Natural killer cell (primary cell): ENCODE data around the gene GALNT10. TPM values are rescaled to one million over a fixed set of nuclear protein-coding genes. Genes with fewer than 3 reads are reported as not detected.

Experiments used
- ATAC-seq, 3 donors: fragments of 150-1000 bp in 2 of 3; fragments of 200-7000 bp in 1 of 3; cut with Tn5 transposase; 1 replicate in 1 of 3; 2 replicates in 2 of 3; pipeline ENCODE4 v1.10.0; 2021; ENCODE audit warnings: mild to moderate bottlenecking in 2 of 3, moderate library complexity in 2 of 3
- DNase-seq, 2 donors: peaks; one replicate each; pipeline versions ENCODE4 v3.0.0 to v3.0.0-alpha.2; 2013 to 2021; ENCODE audit warnings: mixed read lengths in 1 of 2
- H3K27ac ChIP-seq: one replicate; pipeline ENCODE4 v1.5.1; 2013; ENCODE audit warnings: mild to moderate bottlenecking, low read length
- H3K27me3 ChIP-seq: one replicate; pipeline ENCODE4 v1.6.1; 2013; ENCODE audit warnings: low read length; ENCODE audit not compliant: control insufficient read depth, insufficient read depth
- H3K36me3 ChIP-seq: one replicate; pipeline ENCODE4 v1.6.1; 2013; ENCODE audit warnings: low read length; ENCODE audit not compliant: control insufficient read depth, insufficient read depth
- H3K4me1 ChIP-seq: one replicate; pipeline ENCODE4 v1.6.1; 2013; ENCODE audit warnings: low read length; ENCODE audit not compliant: control insufficient read depth, insufficient read depth
- H3K4me3 ChIP-seq: one replicate; pipeline ENCODE4 v1.5.1; 2013; ENCODE audit warnings: low read length
- H3K9me3 ChIP-seq: one replicate; pipeline ENCODE4 v1.6.1; 2013; ENCODE audit warnings: low read length; ENCODE audit not compliant: control insufficient read depth, insufficient read depth
- H3K27ac Mint-ChIP-seq, 2 donors: one replicate each; pipeline ENCODE4 v1.8.0; 2022; ENCODE audit warnings: mild to moderate bottlenecking in 2 of 2, mixed read lengths in 2 of 2, moderate library complexity in 1 of 2
- H3K27me3 Mint-ChIP-seq, 2 donors: one replicate each; pipeline ENCODE4 v1.8.0; 2022; ENCODE audit warnings: low read depth in 2 of 2, mixed read lengths in 2 of 2
- H3K36me3 Mint-ChIP-seq: one replicate; pipeline ENCODE4 v1.8.0; 2022; ENCODE audit warnings: mixed read lengths
- H3K4me1 Mint-ChIP-seq, 2 donors: one replicate each; pipeline ENCODE4 v1.8.0; 2022; ENCODE audit warnings: mixed read lengths in 2 of 2
- H3K4me3 Mint-ChIP-seq: one replicate; pipeline ENCODE4 v1.8.0; 2022; ENCODE audit warnings: mild to moderate bottlenecking, moderate library complexity, mixed read lengths
- H3K9me3 Mint-ChIP-seq, 2 donors: one replicate each; pipeline ENCODE4 v1.8.0; 2022; ENCODE audit warnings: mixed read lengths in 2 of 2
- WGBS: methylation state at CpG from one replicate; pipeline ENCODE4 v1.1.7; 2013; ENCODE audit warnings: missing lambda C conversion rate; ENCODE audit not compliant: insufficient coverage; 5-methylcytosine and 5-hydroxymethylcytosine counted together
- intact Hi-C: fragments of 100-400 bp; cut with micrococcal nuclease; formaldehyde crosslinking; loops from one replicate; pipeline ENCODE4 v1.14.2; 2022
- total RNA-seq, 4 donors: library from RNA; stranded (reverse); fragments of 120-200 nt in 1 of 4; gene quantifications; one replicate each; pipeline versions ENCODE4 v1.2.3 to v1.2.4, GENCODE V29; 2013 to 2022
- TF ChIP-seq, protein P1 (sequence below): fragments of 200-600 bp; IDR thresholded peaks from one replicate; pipeline ENCODE4 v1.8.0; 2022; ENCODE audit warnings: antibody characterized with exemption

GALNT10 gene
- total RNA-seq, 3 donors from 2014 or later (not counting 1 experiment from before 2014, with no cell fraction given), result 77.0 to 92.6 (median 77.6) TPM

- Mint-ChIP-seq H3K36me3 (peaks cover 33% of the 10 kb centered on the region), H3K4me3 (no peak overlapping the region), H3K9me3 (no peaks in the 10 kb centered on the region), H3K27ac (no peak overlapping the region), H3K27me3 (no peaks in the 10 kb centered on the region), H3K4me1 (peaks cover 16 to 22% of the 10 kb centered on the region in 2 donors)
- Histone ChIP-seq H3K36me3 (peaks cover 40% of the 10 kb centered on the region), H3K4me1 (no peaks in the 10 kb centered on the region), H3K27ac (no peak overlapping the region), H3K4me3 (no peak overlapping the region), H3K27me3 (no peaks in the 10 kb centered on the region), H3K9me3 (no peaks in the 10 kb centered on the region)
- TF ChIP-seq, protein P1, sequence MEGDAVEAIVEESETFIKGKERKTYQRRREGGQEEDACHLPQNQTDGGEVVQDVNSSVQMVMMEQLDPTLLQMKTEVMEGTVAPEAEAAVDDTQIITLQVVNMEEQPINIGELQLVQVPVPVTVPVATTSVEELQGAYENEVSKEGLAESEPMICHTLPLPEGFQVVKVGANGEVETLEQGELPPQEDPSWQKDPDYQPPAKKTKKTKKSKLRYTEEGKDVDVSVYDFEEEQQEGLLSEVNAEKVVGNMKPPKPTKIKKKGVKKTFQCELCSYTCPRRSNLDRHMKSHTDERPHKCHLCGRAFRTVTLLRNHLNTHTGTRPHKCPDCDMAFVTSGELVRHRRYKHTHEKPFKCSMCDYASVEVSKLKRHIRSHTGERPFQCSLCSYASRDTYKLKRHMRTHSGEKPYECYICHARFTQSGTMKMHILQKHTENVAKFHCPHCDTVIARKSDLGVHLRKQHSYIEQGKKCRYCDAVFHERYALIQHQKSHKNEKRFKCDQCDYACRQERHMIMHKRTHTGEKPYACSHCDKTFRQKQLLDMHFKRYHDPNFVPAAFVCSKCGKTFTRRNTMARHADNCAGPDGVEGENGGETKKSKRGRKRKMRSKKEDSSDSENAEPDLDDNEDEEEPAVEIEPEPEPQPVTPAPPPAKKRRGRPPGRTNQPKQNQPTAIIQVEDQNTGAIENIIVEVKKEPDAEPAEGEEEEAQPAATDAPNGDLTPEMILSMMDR, result no peak
- DNase-seq (no peak), ATAC-seq (no peak)
- 95% methylated on average over 6 of the region's 6 CpGs for WGBS
- intact Hi-C loops, result no loop called here
Measured at GRCh38 chr5:154334406-154335064, 144.0 kb downstream of the GALNT10 start.

GRCh38 chr5:154335065-154335448, 144.5 kb downstream of the GALNT10 start:
- TF ChIP-seq, protein P1, result no peak
- no peaks in the 10 kb centered on the region for H3K4me1 ChIP-seq
- no peaks in the 10 kb centered on the region for H3K9me3 ChIP-seq
- peaks cover 38% of the 10 kb centered on the region for H3K36me3 ChIP-seq
- H3K4me3 ChIP-seq, result no peak overlapping the region
- Mint-ChIP-seq H3K4me3 (no peak overlapping the region), H3K4me1 (peaks cover 16 to 22% of the 10 kb centered on the region in 2 donors), H3K36me3 (peaks cover 33% of the 10 kb centered on the region), H3K9me3 (no peaks in the 10 kb centered on the region), H3K27ac (no peak overlapping the region), H3K27me3 (no peaks in the 10 kb centered on the region)
- no peak for ATAC-seq
- no peak overlapping the region for H3K27ac ChIP-seq
- no peaks in the 10 kb centered on the region for H3K27me3 ChIP-seq
- DNase-seq, result no peak
- intact Hi-C loops, result no loop called here
- WGBS, result 86% methylated on average over 5 of the region's 5 CpGs

GRCh38 chr5:154341620-154342019, 151.1 kb downstream of the GALNT10 start:
- TF ChIP-seq, protein P1, result no peak
- no peaks in the 10 kb centered on the region for H3K9me3 Mint-ChIP-seq
- H3K36me3 Mint-ChIP-seq, result peaks cover 19% of the 10 kb centered on the region
- no peaks in the 10 kb centered on the region for H3K27me3 Mint-ChIP-seq
- Histone ChIP-seq H3K27me3 (no peaks in the 10 kb centered on the region), H3K9me3 (no peaks in the 10 kb centered on the region), H3K4me1 (no peaks in the 10 kb centered on the region), H3K4me3 (no peak overlapping the region), H3K27ac (no peak overlapping the region), H3K36me3 (peaks cover 11% of the 10 kb centered on the region)
- DNase-seq (no peak), ATAC-seq (no peak)
- peaks cover 21 to 34% of the 10 kb centered on the region in 2 donors for H3K4me1 Mint-ChIP-seq
- WGBS, result 96% methylated on average over 5 of the region's 6 CpGs
- H3K4me3 Mint-ChIP-seq, result no peak overlapping the region
- no peak overlapping the region for H3K27ac Mint-ChIP-seq
- intact Hi-C loops, result no loop called here

- no peaks in the 10 kb centered on the region for H3K27me3 ChIP-seq
- Mint-ChIP-seq H3K4me3 (no peak overlapping the region), H3K36me3 (peaks cover 13% of the 10 kb centered on the region), H3K27me3 (no peaks in the 10 kb centered on the region), H3K4me1 (peaks cover 20 to 32% of the 10 kb centered on the region in 2 donors), H3K27ac (no peak overlapping the region), H3K9me3 (no peaks in the 10 kb centered on the region)
- intact Hi-C loops, result no loop called here
- peaks cover 11% of the 10 kb centered on the region for H3K36me3 ChIP-seq
- H3K4me3 ChIP-seq, result no peak overlapping the region
- ATAC-seq (no peak), DNase-seq (no peak)
- TF ChIP-seq, protein P1, result no peak
- H3K27ac ChIP-seq, result no peak overlapping the region
- no peaks in the 10 kb centered on the region for H3K4me1 ChIP-seq
- WGBS, result 98% methylated on average over 7 of the region's 7 CpGs
- no peaks in the 10 kb centered on the region for H3K9me3 ChIP-seq
Measured at GRCh38 chr5:154342211-154342610, 151.7 kb downstream of the GALNT10 start.
